ENCODE data around the gene SHROOM3. TPM values are rescaled to one million over a fixed set of nuclear protein-coding genes. Genes with fewer than 3 reads are reported as not detected.

Gene SHROOM3
- total and polyA plus RNA-seq, 2 donors (not counting 1 experiment from before 2014, with no cell fraction given) = 0.91 to 1.5 TPM

DNA sequence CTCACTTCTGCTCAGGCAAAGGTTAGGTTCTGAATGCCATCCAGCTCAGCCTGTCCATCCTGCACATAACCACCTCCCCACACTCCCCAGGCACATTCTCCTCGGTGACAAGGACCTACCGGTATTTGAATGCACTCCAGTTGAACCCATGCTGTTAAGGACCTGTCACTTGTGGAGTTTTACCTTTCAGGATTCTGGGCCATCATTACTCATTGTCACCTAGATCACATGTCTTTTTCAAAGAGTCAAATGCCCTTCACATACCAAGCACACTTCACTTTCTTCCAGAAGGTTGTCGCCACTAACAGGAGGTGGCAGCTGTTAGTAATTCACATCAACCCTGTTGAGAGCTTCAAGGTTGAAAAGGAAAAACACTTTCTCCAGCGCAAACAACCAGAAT is 244.7 kb downstream of the SHROOM3 start:
- Mint-ChIP-seq H3K4me3 (no peak overlapping the region), H3K27me3 (peaks cover 39% of the 10 kb centered on the region), H3K27ac (no peak overlapping the region), H3K4me1 (no peaks in the 10 kb centered on the region), H3K9me3 (ENCODE audit: insufficient read depth) (no peaks in the 10 kb centered on the region)
- Histone ChIP-seq H2AFZ (ENCODE audit: insufficient read depth, low read depth, low read length, poor library complexity, severe bottlenecking) (no peak overlapping the region), H3K27me3 (replicated peaks in 1 of 4; ENCODE audit: control extremely low read depth in 1 of 4, control insufficient read depth in 3 of 4, insufficient read depth in 4 of 4, low read length in 3 of 4) (peaks cover 0 to 3% (median 2%) of the 10 kb centered on the region in 4 experiments), H3K4me2 (replicated peaks; ENCODE audit: low read depth, low read length, poor library complexity, severe bottlenecking) (no peak overlapping the region), H3K4me1 (ENCODE audit: control insufficient read depth in 2 of 2, insufficient read depth in 2 of 2, low read length in 2 of 2) (no peaks in the 10 kb centered on the region), H3K4me3 (ENCODE audit: control extremely low read depth in 1 of 5, extremely low read depth in 1 of 5, insufficient read depth in 1 of 5, low read depth in 2 of 5, low read length in 4 of 5) (no peak overlapping the region), H3K36me3 (replicated peaks in 1 of 2; ENCODE audit: control extremely low read depth in 1 of 2, control insufficient read depth in 1 of 2, extremely low read depth in 1 of 2, insufficient read depth in 2 of 2, low read length in 1 of 2) (no peaks in the 10 kb centered on the region), H4K20me1 (ENCODE audit: control insufficient read depth, insufficient read depth, low read length, poor library complexity, severe bottlenecking) (no peaks in the 10 kb centered on the region), H3K79me2 (ENCODE audit: control insufficient read depth, insufficient read depth, low read length) (no peaks in the 10 kb centered on the region), H3K27ac (ENCODE audit: low read length in 2 of 2) (no peak overlapping the region), H3K9ac (ENCODE audit: low read length) (no peak overlapping the region), H3K9me3 (ENCODE audit: control extremely low read depth in 1 of 3, control insufficient read depth in 2 of 3, insufficient read depth in 1 of 3, low read length in 2 of 3) (no peaks in the 10 kb centered on the region)
- ATAC-seq (ENCODE audit: low read depth) = no peak
- DNase-seq = no peak
- no peak for TF ChIP-seq EZH2 (IDR thresholded peaks at IDR 0.05; ENCODE audit: borderline replicate concordance, insufficient read depth, low read depth, low read length, poor library complexity, severe bottlenecking)
- TF ChIP-seq, protein P1, sequence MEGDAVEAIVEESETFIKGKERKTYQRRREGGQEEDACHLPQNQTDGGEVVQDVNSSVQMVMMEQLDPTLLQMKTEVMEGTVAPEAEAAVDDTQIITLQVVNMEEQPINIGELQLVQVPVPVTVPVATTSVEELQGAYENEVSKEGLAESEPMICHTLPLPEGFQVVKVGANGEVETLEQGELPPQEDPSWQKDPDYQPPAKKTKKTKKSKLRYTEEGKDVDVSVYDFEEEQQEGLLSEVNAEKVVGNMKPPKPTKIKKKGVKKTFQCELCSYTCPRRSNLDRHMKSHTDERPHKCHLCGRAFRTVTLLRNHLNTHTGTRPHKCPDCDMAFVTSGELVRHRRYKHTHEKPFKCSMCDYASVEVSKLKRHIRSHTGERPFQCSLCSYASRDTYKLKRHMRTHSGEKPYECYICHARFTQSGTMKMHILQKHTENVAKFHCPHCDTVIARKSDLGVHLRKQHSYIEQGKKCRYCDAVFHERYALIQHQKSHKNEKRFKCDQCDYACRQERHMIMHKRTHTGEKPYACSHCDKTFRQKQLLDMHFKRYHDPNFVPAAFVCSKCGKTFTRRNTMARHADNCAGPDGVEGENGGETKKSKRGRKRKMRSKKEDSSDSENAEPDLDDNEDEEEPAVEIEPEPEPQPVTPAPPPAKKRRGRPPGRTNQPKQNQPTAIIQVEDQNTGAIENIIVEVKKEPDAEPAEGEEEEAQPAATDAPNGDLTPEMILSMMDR (IDR thresholded peaks at IDR 0.05) = no peak
- WGBS (ENCODE audit: insufficient coverage) = 84% methylated on average over 3 of the region's 4 CpGs
- ChIA-PET CTCF (no interaction called here), POLR2A (no interaction called here)
- intact Hi-C loops (cut with micrococcal nuclease) = no loop called here

DNA sequence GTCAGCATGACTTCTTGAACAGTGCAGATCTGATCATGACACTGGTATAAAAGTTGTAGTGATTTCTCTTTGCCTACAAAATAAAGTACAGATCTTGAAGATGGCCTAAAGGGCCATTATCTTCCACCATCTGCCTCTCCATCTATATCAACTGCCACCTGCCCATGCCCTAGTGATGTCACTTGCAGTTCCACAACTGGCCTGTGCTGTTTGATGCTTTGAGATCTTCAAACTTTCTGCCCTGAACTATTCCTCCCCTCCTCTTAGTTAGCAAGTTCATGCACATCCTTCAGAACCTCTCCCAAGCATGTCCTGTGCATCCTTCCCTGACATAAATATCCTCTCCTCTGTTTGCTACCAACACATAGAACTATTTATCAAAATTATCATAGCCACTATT is 245.9 kb downstream of the SHROOM3 start:
- no peak for ATAC-seq (ENCODE audit: low read depth)
- no peaks in the 10 kb centered on the region for H4K20me1 ChIP-seq (ENCODE audit: control insufficient read depth, insufficient read depth, low read length, poor library complexity, severe bottlenecking)
- Mint-ChIP-seq H3K4me1 (no peaks in the 10 kb centered on the region), H3K4me3 (no peak overlapping the region), H3K27me3 (peaks cover 41% of the 10 kb centered on the region), H3K9me3 (ENCODE audit: insufficient read depth) (no peaks in the 10 kb centered on the region), H3K27ac (no peak overlapping the region)
- TF ChIP-seq, protein P1 (IDR thresholded peaks at IDR 0.05) = no peak
- no peak for TF ChIP-seq EZH2 (IDR thresholded peaks at IDR 0.05; ENCODE audit: borderline replicate concordance, insufficient read depth, low read depth, low read length, poor library complexity, severe bottlenecking)
- H3K9ac ChIP-seq (ENCODE audit: low read length) = no peak overlapping the region
- no peak overlapping the region for H3K4me2 ChIP-seq (replicated peaks; ENCODE audit: low read depth, low read length, poor library complexity, severe bottlenecking)
- DNase-seq = no peak
- H3K36me3 ChIP-seq (replicated peaks in 1 of 2; ENCODE audit: control extremely low read depth in 1 of 2, control insufficient read depth in 1 of 2, extremely low read depth in 1 of 2, insufficient read depth in 2 of 2, low read length in 1 of 2) = no peaks in the 10 kb centered on the region
- no peak overlapping the region for H3K27ac ChIP-seq (ENCODE audit: low read length in 2 of 2)
- ChIA-PET POLR2A (no interaction called here), CTCF (no interaction called here)
- peaks cover 0 to 3% (median 2%) of the 10 kb centered on the region in 4 experiments for H3K27me3 ChIP-seq (replicated peaks in 1 of 4; ENCODE audit: control extremely low read depth in 1 of 4, control insufficient read depth in 3 of 4, insufficient read depth in 4 of 4, low read length in 3 of 4)
- H2AFZ ChIP-seq (ENCODE audit: insufficient read depth, low read depth, low read length, poor library complexity, severe bottlenecking) = no peak overlapping the region
- no peaks in the 10 kb centered on the region for H3K79me2 ChIP-seq (ENCODE audit: control insufficient read depth, insufficient read depth, low read length)
- intact Hi-C loops (cut with micrococcal nuclease) = no loop called here
- no peak overlapping the region for H3K4me3 ChIP-seq (ENCODE audit: control extremely low read depth in 1 of 5, extremely low read depth in 1 of 5, insufficient read depth in 1 of 5, low read depth in 2 of 5, low read length in 4 of 5)
- H3K4me1 ChIP-seq (ENCODE audit: control insufficient read depth in 2 of 2, insufficient read depth in 2 of 2, low read length in 2 of 2) = no peaks in the 10 kb centered on the region
- H3K9me3 ChIP-seq (ENCODE audit: control extremely low read depth in 1 of 3, control insufficient read depth in 2 of 3, insufficient read depth in 1 of 3, low read length in 2 of 3) = no peaks in the 10 kb centered on the region
